GM23248 (cell line): ENCODE data around the gene C22orf42.
"Not testable (repeated sequence)": the region's sequence is repeated elsewhere in the genome, so short reads cannot be mapped to it uniquely, and the experiment has no call there.

Experiments used
- EZH2 ChIP-seq: fragments of 200-600 bp; sonication (generic); IDR thresholded peaks from 2 replicates; pipeline ENCODE4 v1.6.1; 2018; ENCODE audit warnings: antibody characterized with exemption, mild to moderate bottlenecking; ENCODE audit not compliant: insufficient read depth, poor library complexity, severe bottlenecking
- EZH2phosphoT487 ChIP-seq: fragments of 200-600 bp; sonication (generic); IDR thresholded peaks from 2 replicates; pipeline ENCODE4 v1.6.1; 2018; ENCODE audit warnings: antibody characterized with exemption, moderate library complexity, mild to moderate bottlenecking, low read depth; ENCODE audit not compliant: insufficient read depth

GRCh38 chr22:32148372-32148771 is 10.7 kb downstream of the C22orf42 start:
- TF ChIP-seq EZH2phosphoT487, EZH2: not testable (repeated sequence)
